GM23248 (cell line): ENCODE results near the gene SLC29A4.

Experiments
- EZH2 ChIP-seq: fragments of 200-600 bp; sonication (generic); IDR thresholded peaks from 2 replicates; pipeline ENCODE4 v1.6.1; 2018; ENCODE audit warnings: antibody characterized with exemption, mild to moderate bottlenecking; ENCODE audit not compliant: insufficient read depth, poor library complexity, severe bottlenecking
- EZH2phosphoT487 ChIP-seq: fragments of 200-600 bp; sonication (generic); IDR thresholded peaks from 2 replicates; pipeline ENCODE4 v1.6.1; 2018; ENCODE audit warnings: antibody characterized with exemption, moderate library complexity, mild to moderate bottlenecking, low read depth; ENCODE audit not compliant: insufficient read depth

- TF ChIP-seq EZH2, result no peak
- TF ChIP-seq EZH2phosphoT487, result no peak
Measured at GRCh38 chr7:5255832-5256231, 26.9 kb upstream of the SLC29A4 start.
